HT-29 (cell line): ENCODE results near the gene RNASE1. TPM values are rescaled to one million over a fixed set of nuclear protein-coding genes. Genes with fewer than 3 reads are reported as not detected.
"Not testable (repeated sequence)": the region's sequence is repeated elsewhere in the genome, so short reads cannot be mapped to it uniquely, and the experiment has no call there.

ENCODE experiments used
- DNase-seq: peaks from one replicate; pipeline ENCODE4 v3.0.0-alpha.2; 2015; ENCODE audit warnings: low spot score
- total RNA-seq: library from RNA; depleted of rRNA; stranded (reverse); fragments of >200 nt; shearing (Covaris generic); gene quantifications from 2 replicates; pipeline ENCODE4 v1.2.3, GENCODE V29; 2014; rRNA removed

Gene RNASE1
- total RNA-seq: 0.37 and 7.7 TPM in 2 replicates

DNA sequence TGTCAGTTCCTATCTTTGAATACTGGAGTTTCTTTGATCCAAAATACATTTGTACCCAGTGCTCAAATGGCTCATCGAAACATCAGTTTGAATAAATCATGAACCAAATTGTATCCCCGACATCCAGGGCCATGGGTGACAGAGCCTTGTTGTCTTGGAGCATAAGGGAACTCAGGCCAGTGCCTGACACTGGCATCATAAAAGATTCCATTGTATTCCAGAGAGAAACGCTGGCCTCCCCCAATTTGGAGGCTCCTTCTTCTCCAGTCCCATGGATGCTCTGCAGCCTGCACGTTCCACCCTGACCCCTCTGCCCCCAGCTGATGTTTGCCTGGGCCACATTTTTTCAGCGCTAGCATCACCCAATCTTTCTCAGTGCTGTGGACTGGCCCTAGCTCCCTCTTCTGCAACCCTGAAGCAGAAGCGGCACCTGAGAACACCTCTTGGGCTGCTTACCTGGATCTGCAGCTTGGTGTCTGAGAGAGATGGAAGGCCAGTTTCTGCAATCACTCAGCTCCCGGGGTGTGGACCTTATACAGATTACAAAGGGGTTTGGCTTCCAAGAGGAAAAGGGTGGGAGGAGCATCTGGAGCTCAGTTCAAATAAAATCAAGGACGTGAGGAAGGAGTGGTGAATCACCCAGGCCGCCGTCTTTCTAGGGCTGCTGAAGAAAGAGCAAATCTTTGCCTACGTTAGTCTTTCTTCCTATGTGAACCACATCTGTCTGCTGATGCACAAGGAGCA, at the start of gene RNASE1:
TSS of gene RNASE1 (minus strand) at position 504 of the 744 bp plus-strand sequence. CDS start 776 bp downstream, outside the sequence.
- no peak for DNase-seq

DNA sequence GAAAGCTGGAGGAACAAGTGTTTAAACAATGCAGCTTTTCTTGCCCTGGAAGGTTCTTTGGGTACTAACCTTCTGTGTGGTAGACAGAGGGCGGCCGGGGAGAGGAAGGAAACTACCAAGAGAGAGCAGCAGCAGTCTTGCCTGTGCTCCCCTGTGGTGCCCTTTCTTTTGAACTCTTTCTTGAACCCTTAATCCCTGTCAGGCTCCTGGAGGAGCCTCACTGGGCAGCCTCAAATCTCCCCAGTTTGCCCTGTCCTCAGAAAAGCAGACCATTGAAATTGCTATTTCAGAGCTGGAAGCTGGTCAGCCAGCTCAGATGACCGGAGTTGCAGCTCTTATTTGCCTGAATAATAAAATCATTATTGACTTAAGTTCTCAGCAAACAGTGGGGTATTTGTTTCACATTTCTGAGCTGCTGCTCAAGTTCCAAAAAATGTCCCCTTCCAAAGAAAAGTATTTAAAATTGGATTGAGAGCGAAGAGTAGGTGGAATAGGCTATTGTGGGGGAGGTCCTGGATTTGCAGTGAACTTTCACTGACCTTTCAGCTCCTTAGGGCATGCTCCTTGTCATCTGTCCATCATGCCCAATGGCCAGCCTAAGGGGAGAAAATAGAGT, 46.4 kb upstream of the RNASE1 start:
- DNase-seq: no peak

DNA sequence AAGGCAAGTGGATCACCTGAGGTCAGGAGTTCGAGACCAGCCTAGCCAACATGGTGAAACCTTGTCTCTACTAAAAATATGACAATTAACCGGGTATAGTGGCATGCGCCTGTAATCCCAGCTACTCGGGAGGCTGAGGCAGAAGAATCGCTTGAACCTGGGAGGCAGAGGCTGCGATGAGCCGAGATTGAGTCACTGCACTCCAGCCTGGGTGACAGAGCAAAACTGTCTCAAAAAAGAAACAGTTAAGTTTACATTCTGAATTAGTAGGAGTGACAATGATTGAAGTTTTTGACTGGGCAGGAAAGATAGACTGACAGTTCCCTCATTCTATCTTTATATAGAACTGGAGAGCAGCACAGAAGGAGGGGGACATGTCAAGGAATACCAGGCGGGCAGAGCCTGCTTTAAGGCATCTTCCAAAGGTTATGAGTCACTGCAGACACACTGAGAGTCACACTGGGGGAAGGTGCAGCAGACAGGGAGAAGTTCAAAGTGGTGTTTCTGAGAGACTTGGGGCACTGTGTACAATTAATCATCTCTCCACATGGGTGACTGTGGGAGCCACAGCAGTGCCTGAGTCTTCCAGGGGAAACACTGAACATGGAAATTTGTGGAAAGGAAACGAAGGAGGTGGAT, 45.8 kb upstream of the RNASE1 start:
- DNase-seq: peak; percentile 52

GRCh38 chr14:20846560-20846959, 43.9 kb upstream of the RNASE1 start:
- DNase-seq: no peak

DNA sequence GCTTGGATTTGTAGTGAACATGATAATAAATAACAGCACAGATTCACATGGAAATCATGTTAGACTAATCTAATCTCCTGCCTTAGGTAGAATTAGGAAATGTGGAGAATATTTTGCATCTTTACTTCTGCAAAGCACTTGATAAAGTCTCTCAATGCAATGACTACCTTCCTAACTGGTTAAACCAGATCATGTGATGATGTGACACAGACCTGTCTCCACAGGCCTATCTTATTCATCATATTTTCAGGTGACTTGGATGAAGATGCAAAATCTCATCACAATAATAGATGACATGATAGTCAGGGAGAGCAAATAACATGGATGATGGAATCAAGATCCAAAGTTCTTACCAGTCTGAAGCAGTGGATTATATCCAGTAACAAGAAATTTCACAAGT, 38.5 kb upstream of the RNASE1 start:
- DNase-seq: no peak

- DNase-seq: no peak
Measured at GRCh38 chr14:20837831-20838230, 35.2 kb upstream of the RNASE1 start.

DNA sequence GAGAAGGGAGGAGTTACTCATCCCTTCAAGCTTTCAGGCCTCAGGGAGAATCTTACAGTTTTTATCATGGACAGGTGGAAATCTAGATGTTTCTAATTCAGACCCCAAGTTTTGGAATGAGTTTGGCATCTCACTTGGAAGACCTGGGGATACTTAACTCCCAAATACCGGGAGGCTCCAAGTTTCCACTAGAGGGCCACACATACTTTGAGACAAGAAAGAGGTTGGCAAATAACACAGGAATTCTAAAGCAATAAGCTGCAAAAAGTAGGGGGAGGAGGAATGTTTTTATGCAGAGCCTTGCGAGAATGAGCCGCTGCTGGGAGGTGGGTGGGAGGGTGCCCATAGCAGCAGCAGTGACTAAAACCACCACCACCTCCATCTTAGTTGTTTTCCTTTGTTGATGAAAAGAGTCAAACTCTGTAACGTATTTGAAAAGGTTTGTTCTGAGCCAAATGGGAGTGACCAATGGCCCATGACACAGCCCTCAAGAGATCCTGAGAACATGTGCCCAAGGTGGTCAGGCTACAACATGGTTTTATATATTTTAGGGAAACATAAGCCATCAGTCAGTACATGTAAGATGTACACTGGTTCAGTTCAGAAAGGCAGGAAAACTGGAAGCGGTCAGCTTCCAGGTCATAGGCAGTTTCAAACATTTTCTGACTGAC, 34.2 kb upstream of the RNASE1 start:
- DNase-seq: peak; percentile 39

GRCh38 chr14:20834899-20835298, 32.3 kb upstream of the RNASE1 start:
- no peak for DNase-seq

- no peak for DNase-seq
Measured at GRCh38 chr14:20830831-20831230, 28.2 kb upstream of the RNASE1 start.

GRCh38 chr14:20828024-20828694, 25.5 kb upstream of the RNASE1 start:
- not testable (repeated sequence) for DNase-seq

DNA sequence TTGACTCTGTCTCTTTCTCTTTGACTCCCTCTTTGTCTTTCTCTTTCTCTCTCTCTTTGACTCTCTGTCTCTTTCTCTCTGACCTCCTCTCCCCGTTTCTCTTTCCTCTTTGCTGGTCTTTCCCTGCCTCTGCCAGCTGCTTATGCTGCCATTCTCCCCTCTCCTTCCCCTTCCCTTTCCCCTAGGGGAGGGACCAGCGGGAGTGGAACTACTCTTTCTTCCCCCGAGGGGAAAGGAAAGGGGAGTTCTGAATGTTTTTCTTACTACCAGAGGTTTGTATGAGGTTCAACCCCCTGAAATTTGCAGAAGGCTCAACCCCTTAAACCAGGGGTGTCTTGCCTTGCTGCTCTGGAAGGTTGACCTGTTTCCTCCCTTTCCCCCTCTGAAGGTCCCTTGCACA, 24.7 kb upstream of the RNASE1 start:
- no peak for DNase-seq

DNA sequence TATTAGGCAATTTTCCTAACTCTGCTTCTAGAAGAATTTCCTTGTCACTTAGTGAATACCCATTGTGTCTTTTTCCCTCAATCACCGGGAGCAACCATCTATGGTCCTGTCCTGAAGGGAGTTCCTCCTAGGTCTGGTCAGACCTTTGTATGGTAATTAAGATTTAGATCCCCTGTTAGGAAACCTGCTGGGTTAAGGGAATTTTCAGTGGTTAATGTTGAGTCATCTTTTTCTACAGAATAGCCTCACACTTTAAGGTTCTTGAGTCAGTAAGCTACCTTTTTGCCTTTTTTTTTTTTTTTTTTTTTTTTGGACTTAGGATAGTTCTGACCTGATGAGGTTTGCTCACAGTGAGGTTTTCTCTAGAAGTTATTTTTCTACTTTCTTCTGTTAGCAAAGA, 24.0 kb upstream of the RNASE1 start:
- DNase-seq: not testable (repeated sequence)

GRCh38 chr14:20823859-20824258, 21.2 kb upstream of the RNASE1 start:
- no peak for DNase-seq

- not testable (repeated sequence) for DNase-seq
Measured at GRCh38 chr14:20821521-20822108, 19.0 kb upstream of the RNASE1 start.

- no peak for DNase-seq
Measured at GRCh38 chr14:20820063-20820904, 17.6 kb upstream of the RNASE1 start.

DNA sequence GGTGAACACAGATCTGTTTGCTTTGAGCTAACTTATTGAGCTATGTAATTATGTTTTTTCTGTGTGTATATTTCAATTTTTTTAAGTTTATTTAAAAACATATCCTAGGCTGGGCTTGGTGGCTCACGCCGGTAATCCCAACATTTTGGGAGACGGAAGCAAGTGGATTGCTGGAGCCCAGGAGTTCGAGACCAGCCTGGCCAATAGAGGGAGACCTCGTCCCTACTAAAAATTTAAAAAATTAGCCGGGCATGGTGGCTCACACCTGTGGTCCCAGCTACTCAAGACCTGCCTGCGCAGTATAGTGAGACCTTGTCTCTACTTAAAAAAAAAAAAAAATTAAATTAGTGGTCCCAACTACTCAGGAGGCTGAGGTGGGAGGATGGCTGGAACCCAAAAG, 16.2 kb upstream of the RNASE1 start:
- DNase-seq: no peak

- DNase-seq: not testable (repeated sequence)
Measured at GRCh38 chr14:20815946-20816345, 13.3 kb upstream of the RNASE1 start.

GRCh38 chr14:20811986-20812975, 9.6 kb upstream of the RNASE1 start:
- DNase-seq: no peak

DNA sequence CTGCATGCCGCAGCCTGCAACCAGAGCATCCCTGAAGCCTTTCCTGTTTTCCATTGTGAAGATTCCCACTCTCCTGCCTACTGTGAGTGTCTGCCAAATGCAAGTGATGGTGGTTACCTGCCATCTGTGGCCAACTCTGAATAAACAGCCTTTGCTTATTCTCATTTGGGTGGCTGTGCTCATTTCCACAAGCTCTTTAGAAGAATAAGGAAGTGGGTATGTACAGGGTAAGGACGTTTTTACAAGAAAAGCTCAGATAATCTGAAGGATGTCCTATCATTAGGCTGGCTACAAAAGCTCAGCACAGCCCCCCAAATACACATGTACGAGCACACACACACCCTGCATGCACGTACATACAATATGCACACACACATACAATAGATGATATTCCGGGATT, 7.3 kb upstream of the RNASE1 start:
- no peak for DNase-seq
